NCI-H526 (cell line): ENCODE results near the gene MAGI2.

Source experiments
- DNase-seq, 2 experiments: peaks; one replicate each; lab custom pipeline; 2025; lab: John Stamatoyannopoulos, UW

The MAGI2 gene

GRCh38 chr7:78407031-78407430 lies 1046.4 kb downstream of the MAGI2 start:
- DNase-seq, result no peak

GRCh38 chr7:78406531-78406930 lies 1046.9 kb downstream of the MAGI2 start:
- no peak for DNase-seq

GRCh38 chr7:78402096-78402495 lies 1051.4 kb downstream of the MAGI2 start:
- no peak for DNase-seq

DNA sequence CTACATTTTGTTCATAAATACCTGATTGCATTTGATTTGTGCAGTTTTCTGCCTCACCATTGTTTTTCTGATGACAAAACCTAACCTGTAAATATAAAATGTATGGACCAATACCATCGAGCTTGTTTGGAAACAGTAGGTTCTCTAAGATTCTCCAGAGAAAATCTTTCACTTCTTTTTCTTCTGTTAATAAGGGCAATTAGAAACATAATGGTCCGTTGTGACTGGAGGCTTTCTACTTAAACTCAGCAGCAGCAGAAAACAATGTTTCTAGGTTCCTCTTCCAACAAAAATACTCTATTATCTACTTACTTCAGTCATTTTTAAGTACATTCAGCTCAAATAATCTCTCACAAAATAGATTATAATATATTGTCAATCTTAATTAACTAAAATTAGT lies 1053.4 kb downstream of the MAGI2 start:
- no peak for DNase-seq

GRCh38 chr7:78399033-78399769 lies 1054.3 kb downstream of the MAGI2 start:
- no peak for DNase-seq

- no peak for DNase-seq
Measured at GRCh38 chr7:78398576-78398975, 1054.9 kb downstream of the MAGI2 start.

GRCh38 chr7:78398081-78398480 lies 1055.4 kb downstream of the MAGI2 start:
- DNase-seq, result no peak

DNA sequence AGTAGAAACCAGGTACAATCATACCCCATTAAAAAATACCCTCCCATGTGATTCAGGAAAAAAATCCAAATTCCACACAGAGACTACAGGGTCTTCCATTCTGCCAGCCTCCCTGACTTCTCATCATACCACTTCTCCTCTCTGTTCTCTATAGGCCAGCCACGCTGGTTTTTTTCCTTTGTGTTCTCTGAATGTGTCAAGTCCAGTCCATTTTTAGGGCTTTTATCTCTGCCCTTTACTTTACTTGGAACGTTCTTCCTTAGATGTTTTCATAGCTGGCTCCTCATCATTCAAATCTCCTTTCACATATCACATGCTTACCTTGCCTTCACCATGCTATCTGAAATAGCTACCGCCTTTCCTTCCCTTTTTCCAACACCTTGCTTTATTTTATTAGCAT lies 1057.3 kb downstream of the MAGI2 start:
- DNase-seq, result no peak

DNA sequence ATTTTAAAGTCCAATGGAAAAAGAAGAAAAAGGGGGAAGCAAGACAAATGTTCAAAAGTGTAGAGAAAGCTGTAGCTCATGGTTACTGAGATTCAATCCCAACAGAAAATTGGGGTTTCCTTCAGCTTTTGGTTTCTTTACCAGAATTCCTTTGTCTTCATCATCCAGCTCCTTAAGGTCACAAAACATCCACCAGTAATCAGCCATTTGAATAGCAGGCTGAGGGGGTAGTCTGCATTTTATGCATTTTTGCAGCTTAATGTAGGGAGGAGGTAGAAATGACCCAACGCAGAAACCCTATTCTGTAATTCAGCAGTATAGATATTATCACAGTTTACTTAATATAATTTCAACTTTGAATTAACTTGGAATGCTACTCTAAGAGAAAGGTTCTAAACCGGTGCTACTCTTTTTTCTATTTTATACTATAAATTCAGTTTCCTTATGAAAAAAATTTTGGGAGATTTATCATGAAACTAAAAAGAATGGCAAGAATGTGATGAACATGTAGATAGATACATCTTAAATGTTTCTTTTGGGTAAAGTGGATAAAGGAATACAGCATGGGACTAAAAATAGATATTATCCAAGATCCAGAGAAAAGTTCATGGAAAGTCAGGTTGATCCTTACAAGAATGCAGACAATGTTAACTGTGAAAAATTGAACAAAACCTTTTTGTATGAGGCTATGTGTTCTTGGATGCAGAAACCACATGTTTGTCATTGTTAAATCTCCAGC lies 1058.0 kb downstream of the MAGI2 start:
- DNase-seq, result no peak

DNA sequence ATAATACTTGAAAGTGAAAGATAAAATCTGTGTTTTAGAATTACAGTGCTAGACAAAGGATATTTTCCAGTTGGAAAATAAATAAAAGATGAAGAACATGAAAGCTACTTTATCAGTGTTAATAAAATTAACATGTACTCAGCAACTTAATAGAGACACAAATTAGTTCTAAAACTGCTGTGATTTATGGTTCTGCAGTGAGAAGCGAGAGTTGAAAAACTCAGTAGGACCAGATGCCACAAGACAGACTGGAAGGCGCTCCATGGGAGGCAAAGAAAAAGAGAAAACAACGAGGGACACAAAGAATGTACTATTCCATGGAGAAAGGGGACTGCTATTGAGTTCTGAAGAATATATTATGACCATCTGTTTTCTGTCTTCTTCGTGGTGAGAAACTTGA lies 1064.4 kb downstream of the MAGI2 start:
- no peak for DNase-seq

DNA sequence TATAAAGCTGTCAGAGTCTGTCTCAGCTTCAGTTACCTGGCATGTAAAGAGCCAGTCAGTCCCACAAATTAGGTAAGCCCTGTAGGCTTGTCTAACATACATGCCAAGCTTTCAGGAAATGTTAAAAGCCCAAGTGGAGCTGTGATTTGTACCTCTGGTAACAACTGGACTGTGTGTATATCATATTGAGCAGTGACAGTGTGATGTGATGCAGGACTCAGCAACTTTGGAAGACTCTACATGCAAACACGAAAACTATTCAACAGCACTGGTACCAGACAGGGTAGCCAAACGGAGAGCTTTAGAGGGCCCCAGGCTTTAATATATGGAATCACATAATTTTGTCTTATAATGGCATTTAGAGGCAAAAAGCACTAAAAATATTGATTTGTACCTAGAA lies 1066.9 kb downstream of the MAGI2 start:
- DNase-seq, result no peak

- DNase-seq, result peak in 1 of 2 experiments; percentile 42
Measured at GRCh38 chr7:78383096-78383880, 1070.2 kb downstream of the MAGI2 start.

DNA sequence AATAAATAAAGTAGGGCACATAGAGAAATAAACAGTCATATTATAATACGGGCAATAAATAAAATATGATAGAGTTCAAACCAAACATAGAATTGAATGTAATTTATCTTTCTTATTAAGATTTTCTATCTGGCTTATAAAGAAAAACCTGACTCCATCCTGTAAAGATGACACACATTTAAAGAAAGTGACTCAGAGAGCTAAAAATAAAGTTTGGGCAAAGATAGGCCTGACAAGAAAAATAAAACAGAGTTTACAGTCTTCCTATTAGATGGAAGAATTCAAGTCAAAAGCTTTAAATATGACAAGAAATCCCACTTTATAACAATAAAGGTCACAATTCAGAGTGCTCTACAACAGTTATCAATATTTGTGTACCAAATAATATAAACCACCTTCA lies 1074.3 kb downstream of the MAGI2 start:
- no peak for DNase-seq

- DNase-seq, result no peak
Measured at GRCh38 chr7:78377532-78377931, 1075.9 kb downstream of the MAGI2 start.

- no peak for DNase-seq
Measured at GRCh38 chr7:78370936-78371335, 1082.5 kb downstream of the MAGI2 start.

- no peak for DNase-seq
Measured at GRCh38 chr7:78368771-78369170, 1084.7 kb downstream of the MAGI2 start.

- no peak for DNase-seq
Measured at GRCh38 chr7:78367280-78367773, 1086.1 kb downstream of the MAGI2 start.

DNA sequence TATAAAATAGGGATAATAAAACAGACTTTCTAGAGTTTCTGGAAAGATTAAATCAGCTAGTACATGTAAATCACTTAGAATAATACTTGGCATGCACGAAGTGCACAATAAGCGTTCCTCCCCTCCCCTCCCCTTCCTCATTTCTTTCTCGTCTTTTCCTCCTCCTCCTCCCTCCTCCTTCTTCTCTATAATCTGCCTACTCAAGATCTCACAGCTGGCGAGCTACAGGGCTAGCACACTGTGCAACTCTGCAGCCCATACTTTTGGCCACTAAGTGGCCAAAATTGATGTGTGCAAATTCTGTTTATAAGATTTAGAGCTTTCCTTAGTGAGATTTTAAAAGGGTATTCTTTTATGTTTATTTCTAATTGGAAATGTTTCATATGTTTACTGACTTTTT lies 1089.6 kb downstream of the MAGI2 start:
- DNase-seq, result peak; percentile 53 to 59

- no peak for DNase-seq
Measured at GRCh38 chr7:78359836-78360235, 1093.6 kb downstream of the MAGI2 start.

DNA sequence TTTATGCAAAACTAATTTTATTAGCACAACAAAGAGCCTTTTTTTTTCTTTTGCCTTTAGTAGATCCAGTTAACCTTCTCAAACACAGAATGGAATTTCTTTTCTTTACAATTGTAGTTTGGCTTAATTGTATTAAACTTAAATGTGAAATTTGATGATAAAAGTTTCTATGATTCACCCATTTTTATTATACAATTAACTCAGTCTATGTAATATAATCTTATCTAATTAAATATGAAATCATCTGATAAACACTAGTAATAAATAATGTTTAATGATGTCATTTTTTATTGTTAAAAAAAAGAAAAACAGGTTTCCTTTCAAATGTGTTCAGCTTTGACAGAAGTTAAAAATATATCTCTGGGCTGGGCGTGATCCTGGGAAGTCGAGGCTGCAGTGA lies 1095.8 kb downstream of the MAGI2 start:
- DNase-seq, result no peak

DNA sequence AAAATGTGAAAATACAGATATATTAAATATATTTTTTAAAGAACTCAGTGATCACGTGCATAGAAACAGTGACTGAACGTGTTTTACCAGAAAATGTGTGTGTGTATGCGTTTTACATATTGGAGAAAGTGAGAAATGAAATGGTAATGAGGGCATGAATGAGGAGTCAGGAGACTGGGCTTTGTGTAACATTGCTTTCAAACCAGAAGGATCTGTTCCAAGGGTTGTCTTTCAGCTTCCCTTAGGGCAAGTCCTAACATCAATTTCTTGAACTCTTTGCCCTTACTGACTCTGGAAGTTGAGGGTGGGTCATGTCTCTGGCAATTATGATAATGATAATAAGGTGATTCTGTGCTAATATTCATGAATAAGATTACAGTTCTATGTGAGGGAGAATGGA lies 1097.6 kb downstream of the MAGI2 start:
- DNase-seq, result no peak

DNA sequence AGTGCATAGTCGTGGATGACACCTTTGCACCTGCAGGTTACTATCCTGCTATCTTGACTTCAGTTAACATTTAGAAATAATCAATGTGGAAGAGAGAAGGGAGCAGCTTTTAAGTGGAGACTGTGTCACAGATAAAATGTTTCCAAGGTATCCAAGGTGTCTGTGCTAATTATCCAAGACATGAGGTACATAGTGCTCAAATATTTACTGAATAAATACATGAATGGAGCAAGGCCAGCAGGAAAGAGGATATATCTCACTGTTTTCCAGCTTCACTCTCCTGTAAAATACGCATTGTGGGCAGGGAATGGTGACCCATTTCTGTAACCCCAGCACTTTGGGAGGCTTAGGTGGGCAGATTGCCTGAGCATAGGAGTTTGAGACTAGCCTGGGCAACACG lies 1102.5 kb downstream of the MAGI2 start:
- no peak for DNase-seq

- DNase-seq, result no peak
Measured at GRCh38 chr7:78350391-78350790, 1103.1 kb downstream of the MAGI2 start.
